Glutamatergic neuron (in vitro differentiated cells): ENCODE data around the gene MELK. TPM values are rescaled to one million over a fixed set of nuclear protein-coding genes. Genes with fewer than 3 reads are reported as not detected.

Experiments used
- DNase-seq: peaks from one replicate; pipeline ENCODE4 v3.0.0; 2022
- H3K27ac Mint-ChIP-seq: one replicate; pipeline ENCODE4 v1.8.0; 2020; ENCODE audit warnings: mild to moderate bottlenecking, mixed read lengths, inconsistent platforms; ENCODE audit not compliant: unreplicated experiment
- H3K27me3 Mint-ChIP-seq: one replicate; pipeline ENCODE4 v1.8.0; 2020; ENCODE audit warnings: mild to moderate bottlenecking, moderate library complexity, mixed read lengths, inconsistent platforms; ENCODE audit not compliant: unreplicated experiment
- H3K36me3 Mint-ChIP-seq: one replicate; pipeline ENCODE4 v1.8.0; 2020; ENCODE audit warnings: mild to moderate bottlenecking, mixed read lengths, inconsistent platforms; ENCODE audit not compliant: unreplicated experiment
- H3K4me1 Mint-ChIP-seq: one replicate; pipeline ENCODE4 v1.8.0; 2020; ENCODE audit warnings: mild to moderate bottlenecking, low read depth, mixed read lengths, inconsistent platforms; ENCODE audit not compliant: unreplicated experiment
- H3K4me3 Mint-ChIP-seq: one replicate; pipeline ENCODE4 v1.8.0; 2020; ENCODE audit warnings: mild to moderate bottlenecking, mixed read lengths, inconsistent platforms; ENCODE audit not compliant: unreplicated experiment
- H3K9me3 Mint-ChIP-seq: one replicate; pipeline ENCODE4 v1.8.0; 2020; ENCODE audit warnings: mild to moderate bottlenecking, moderate library complexity, mixed read lengths, inconsistent platforms; ENCODE audit not compliant: unreplicated experiment
- total RNA-seq: library from RNA; stranded (reverse); fragmentation: NEBNext Ultra II Directional; extraction: Animal tissue kit (Norgen Biotek cat#: 25700); gene quantifications from one replicate; pipeline ENCODE4 v1.2.1, GENCODE V29; 2021; ENCODE audit not compliant: unreplicated experiment
- TF ChIP-seq, protein P1 (sequence below): fragments of 200-600 bp; sonication (generic); IDR thresholded peaks from one replicate; pipeline ENCODE4 v1.5.0; 2021; ENCODE audit not compliant: partially characterized antibody, unreplicated experiment

Gene MELK
- total RNA-seq, 1 donor from 2014 or later, result 7.2 TPM

- TF ChIP-seq, protein P1, sequence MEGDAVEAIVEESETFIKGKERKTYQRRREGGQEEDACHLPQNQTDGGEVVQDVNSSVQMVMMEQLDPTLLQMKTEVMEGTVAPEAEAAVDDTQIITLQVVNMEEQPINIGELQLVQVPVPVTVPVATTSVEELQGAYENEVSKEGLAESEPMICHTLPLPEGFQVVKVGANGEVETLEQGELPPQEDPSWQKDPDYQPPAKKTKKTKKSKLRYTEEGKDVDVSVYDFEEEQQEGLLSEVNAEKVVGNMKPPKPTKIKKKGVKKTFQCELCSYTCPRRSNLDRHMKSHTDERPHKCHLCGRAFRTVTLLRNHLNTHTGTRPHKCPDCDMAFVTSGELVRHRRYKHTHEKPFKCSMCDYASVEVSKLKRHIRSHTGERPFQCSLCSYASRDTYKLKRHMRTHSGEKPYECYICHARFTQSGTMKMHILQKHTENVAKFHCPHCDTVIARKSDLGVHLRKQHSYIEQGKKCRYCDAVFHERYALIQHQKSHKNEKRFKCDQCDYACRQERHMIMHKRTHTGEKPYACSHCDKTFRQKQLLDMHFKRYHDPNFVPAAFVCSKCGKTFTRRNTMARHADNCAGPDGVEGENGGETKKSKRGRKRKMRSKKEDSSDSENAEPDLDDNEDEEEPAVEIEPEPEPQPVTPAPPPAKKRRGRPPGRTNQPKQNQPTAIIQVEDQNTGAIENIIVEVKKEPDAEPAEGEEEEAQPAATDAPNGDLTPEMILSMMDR, result no peak
- peaks cover 7% of the 10 kb centered on the region for H3K36me3 Mint-ChIP-seq
- H3K4me1 Mint-ChIP-seq, result no peaks in the 10 kb centered on the region
- H3K4me3 Mint-ChIP-seq, result no peak overlapping the region
- H3K27me3 Mint-ChIP-seq, result peaks cover 4% of the 10 kb centered on the region
- H3K27ac Mint-ChIP-seq, result no peak overlapping the region
- H3K9me3 Mint-ChIP-seq, result peaks cover 4% of the 10 kb centered on the region
- no peak for DNase-seq
Measured at GRCh38 chr9:36537861-36538260, 34.8 kb upstream of the MELK start.

- Mint-ChIP-seq H3K36me3 (no peaks in the 10 kb centered on the region), H3K4me1 (no peaks in the 10 kb centered on the region), H3K27me3 (peaks cover 2% of the 10 kb centered on the region), H3K4me3 (no peak overlapping the region), H3K9me3 (no peaks in the 10 kb centered on the region), H3K27ac (no peak overlapping the region)
- TF ChIP-seq, protein P1, result no peak
- no peak for DNase-seq
Measured at GRCh38 chr9:36542355-36542754, 30.3 kb upstream of the MELK start.

DNA sequence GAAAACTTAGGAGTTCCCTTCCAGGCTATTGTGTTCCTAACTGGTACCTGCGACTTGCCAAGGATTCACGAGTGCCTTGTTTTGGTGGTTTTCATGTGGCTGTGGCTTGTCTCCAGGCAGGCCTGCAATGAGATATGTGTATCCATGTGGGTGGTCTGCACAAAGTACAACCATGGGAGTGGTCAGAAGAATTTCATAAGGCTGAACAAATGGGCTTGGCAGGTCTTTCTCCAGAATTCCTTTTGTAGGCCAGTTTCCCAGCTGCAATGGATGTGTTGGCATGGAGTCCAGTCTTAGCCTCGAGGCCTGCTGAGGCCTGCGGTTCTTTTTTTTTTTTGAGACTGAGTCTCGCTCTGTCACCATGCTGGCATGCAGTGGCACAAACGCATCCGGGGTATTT, 28.8 kb upstream of the MELK start:
- Mint-ChIP-seq H3K4me3 (no peak overlapping the region), H3K36me3 (no peaks in the 10 kb centered on the region), H3K9me3 (no peaks in the 10 kb centered on the region), H3K27ac (no peak overlapping the region), H3K4me1 (no peaks in the 10 kb centered on the region), H3K27me3 (no peaks in the 10 kb centered on the region)
- TF ChIP-seq, protein P1, result no peak
- no peak for DNase-seq

- no peaks in the 10 kb centered on the region for H3K9me3 Mint-ChIP-seq
- H3K4me1 Mint-ChIP-seq, result no peaks in the 10 kb centered on the region
- TF ChIP-seq, protein P1, result no peak
- no peaks in the 10 kb centered on the region for H3K27me3 Mint-ChIP-seq
- no peak overlapping the region for H3K27ac Mint-ChIP-seq
- H3K36me3 Mint-ChIP-seq, result no peaks in the 10 kb centered on the region
- no peak overlapping the region for H3K4me3 Mint-ChIP-seq
- DNase-seq, result no peak
Measured at GRCh38 chr9:36547598-36547997, 25.1 kb upstream of the MELK start.

DNA sequence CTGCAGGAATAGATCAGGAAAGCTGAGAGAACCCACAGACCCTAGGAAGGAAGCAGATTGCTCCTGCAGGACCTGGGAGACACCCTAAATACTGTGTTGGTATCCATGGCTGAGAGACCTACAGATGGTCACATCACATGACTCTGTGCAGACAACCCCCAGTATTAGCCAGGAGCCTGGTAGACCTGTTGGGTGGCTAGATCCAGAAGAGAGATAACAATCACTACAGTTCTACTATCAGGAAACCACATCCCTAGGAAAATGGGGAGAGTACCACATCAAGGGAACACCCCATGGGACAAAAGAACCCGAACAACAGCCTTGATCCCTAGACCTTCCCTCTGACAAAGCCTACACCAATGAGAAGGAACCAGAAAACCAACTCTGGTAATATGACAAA, 24.2 kb upstream of the MELK start:
- H3K27me3 Mint-ChIP-seq, result no peaks in the 10 kb centered on the region
- TF ChIP-seq, protein P1, result no peak
- no peak for DNase-seq
- no peaks in the 10 kb centered on the region for H3K4me1 Mint-ChIP-seq
- H3K27ac Mint-ChIP-seq, result no peak overlapping the region
- H3K4me3 Mint-ChIP-seq, result no peak overlapping the region
- no peaks in the 10 kb centered on the region for H3K36me3 Mint-ChIP-seq
- H3K9me3 Mint-ChIP-seq, result no peaks in the 10 kb centered on the region
